ENCODE measurements around the gene SLC37A3. TPM values are rescaled to one million over a fixed set of nuclear protein-coding genes. Genes with fewer than 3 reads are reported as not detected.

Gene SLC37A3
- total RNA-seq, 1 donor from 2014 or later = 7.5 TPM

DNA sequence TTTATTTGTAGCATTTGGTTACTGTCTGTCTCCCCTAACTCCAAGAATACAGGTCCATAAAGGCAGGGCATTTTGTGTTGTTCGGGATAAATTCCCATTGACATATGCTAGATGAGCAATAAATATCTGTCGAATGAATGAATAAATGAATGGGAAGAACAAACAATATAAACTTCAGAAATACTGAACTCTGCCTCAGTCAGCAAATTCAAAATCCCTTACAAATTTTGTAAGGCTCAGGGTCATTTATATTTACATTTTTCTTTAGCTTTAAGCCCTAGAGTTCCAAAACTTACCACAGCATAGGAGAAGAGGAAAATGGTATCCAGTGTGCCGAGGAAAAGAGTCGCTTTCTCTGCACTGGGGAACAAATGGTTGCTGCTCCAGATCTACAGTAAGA, 29.0 kb downstream of the SLC37A3 start:
- H3K27me3 ChIP-seq (ENCODE audit: low read depth) = no peaks in the 10 kb centered on the region
- no peak overlapping the region for H3K4me3 ChIP-seq
- peaks cover 23% of the 10 kb centered on the region for H3K36me3 ChIP-seq
- no peaks in the 10 kb centered on the region for H3K9me3 ChIP-seq (replicated peaks)
- H3K4me1 ChIP-seq = no peaks in the 10 kb centered on the region
- no peak for DNase-seq
- H3K27ac ChIP-seq (replicated peaks) = no peak overlapping the region
- intact Hi-C loops (cut with micrococcal nuclease) = no loop called here
- no peak for TF ChIP-seq CTCF (IDR thresholded peaks at IDR 0.05; ENCODE audit: borderline replicate concordance)

DNA sequence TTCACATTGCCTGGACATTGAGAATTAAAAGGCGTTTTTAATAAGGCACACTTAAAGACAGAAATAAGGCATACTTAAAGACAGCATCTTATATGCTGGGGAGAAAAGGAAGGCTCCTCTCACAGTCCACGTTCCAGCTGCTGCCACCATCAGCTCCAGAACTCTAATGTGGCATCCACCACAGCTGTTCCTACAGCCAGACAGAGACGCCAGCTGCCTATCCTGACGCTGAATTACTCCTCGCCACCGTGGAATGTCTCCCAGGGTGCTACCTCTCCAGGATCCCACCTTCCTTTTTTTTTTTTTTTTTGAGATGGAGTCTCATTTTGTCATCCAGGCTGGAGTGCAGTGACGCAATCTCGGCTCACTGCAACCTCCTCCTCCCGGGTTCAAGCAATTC, 30.8 kb downstream of the SLC37A3 start:
- no peaks in the 10 kb centered on the region for H3K4me1 ChIP-seq
- H3K4me3 ChIP-seq = no peak overlapping the region
- H3K9me3 ChIP-seq (replicated peaks) = no peaks in the 10 kb centered on the region
- H3K27me3 ChIP-seq (ENCODE audit: low read depth) = no peaks in the 10 kb centered on the region
- peaks cover 30% of the 10 kb centered on the region for H3K36me3 ChIP-seq
- H3K27ac ChIP-seq (replicated peaks) = no peak overlapping the region
- no peak for TF ChIP-seq CTCF (IDR thresholded peaks at IDR 0.05; ENCODE audit: borderline replicate concordance)
- DNase-seq = no peak
- intact Hi-C loops (cut with micrococcal nuclease) = no loop called here

GRCh38 chr7:140364819-140365218, 33.5 kb downstream of the SLC37A3 start:
- peaks cover 35% of the 10 kb centered on the region for H3K36me3 ChIP-seq
- no peak for TF ChIP-seq CTCF (IDR thresholded peaks at IDR 0.05; ENCODE audit: borderline replicate concordance)
- H3K27me3 ChIP-seq (ENCODE audit: low read depth) = no peaks in the 10 kb centered on the region
- no peaks in the 10 kb centered on the region for H3K4me1 ChIP-seq
- H3K4me3 ChIP-seq = no peak overlapping the region
- H3K27ac ChIP-seq (replicated peaks) = no peak overlapping the region
- no peaks in the 10 kb centered on the region for H3K9me3 ChIP-seq (replicated peaks)
- no peak for DNase-seq
- intact Hi-C loops (cut with micrococcal nuclease) = no loop called here

GRCh38 chr7:140360697-140361229, 37.6 kb downstream of the SLC37A3 start:
- H3K4me1 ChIP-seq = no peaks in the 10 kb centered on the region
- no peaks in the 10 kb centered on the region for H3K9me3 ChIP-seq (replicated peaks)
- H3K4me3 ChIP-seq = no peak overlapping the region
- TF ChIP-seq CTCF (IDR thresholded peaks at IDR 0.05; ENCODE audit: borderline replicate concordance) = no peak
- H3K27me3 ChIP-seq (ENCODE audit: low read depth) = no peaks in the 10 kb centered on the region
- no peak for DNase-seq
- H3K36me3 ChIP-seq = peaks cover 38% of the 10 kb centered on the region
- no peak overlapping the region for H3K27ac ChIP-seq (replicated peaks)
- intact Hi-C loops (cut with micrococcal nuclease) = no loop called here

DNA sequence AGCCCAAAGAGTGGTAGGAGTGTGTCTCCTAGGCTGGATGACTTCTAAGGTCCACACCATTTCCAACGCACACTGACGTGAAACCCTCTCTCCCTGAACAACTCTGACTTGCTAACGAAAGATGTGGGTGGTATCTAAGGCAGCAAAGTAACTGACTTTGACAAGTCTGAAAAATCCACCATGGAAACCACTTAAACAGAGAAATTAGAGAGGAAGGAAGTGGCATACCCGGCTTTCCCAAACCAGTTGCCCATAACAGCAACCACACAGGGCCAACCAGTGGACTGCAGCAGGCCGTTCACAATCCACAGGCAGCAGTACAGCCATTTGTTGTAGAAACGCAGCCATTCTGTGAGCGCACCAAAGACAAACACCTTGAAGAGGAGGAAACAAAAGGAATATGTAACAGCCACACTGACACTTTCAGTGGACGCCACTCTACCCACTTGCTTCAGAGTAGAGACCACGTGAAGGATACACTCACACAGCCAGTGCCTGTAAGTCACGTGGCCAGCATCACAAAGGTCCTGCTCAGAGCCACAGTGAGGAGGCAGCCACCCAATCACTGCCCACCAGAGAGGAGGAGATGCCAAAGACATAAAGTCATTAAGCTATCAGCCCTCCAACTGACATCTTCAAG, 39.8 kb downstream of the SLC37A3 start:
- Histone ChIP-seq H3K36me3 (peaks cover 50% of the 10 kb centered on the region), H3K9me3 (replicated peaks) (no peaks in the 10 kb centered on the region), H3K4me1 (no peaks in the 10 kb centered on the region), H3K27ac (replicated peaks) (no peak overlapping the region), H3K27me3 (ENCODE audit: low read depth) (no peaks in the 10 kb centered on the region), H3K4me3 (no peak overlapping the region)
- no peak for TF ChIP-seq CTCF (IDR thresholded peaks at IDR 0.05; ENCODE audit: borderline replicate concordance)
- no peak for DNase-seq
- intact Hi-C loops (cut with micrococcal nuclease) = no loop called here
